Measurements from ENCODE around the gene C2. TPM values are rescaled to one million over a fixed set of nuclear protein-coding genes. Genes with fewer than 3 reads are reported as not detected.
"Not testable (repeated sequence)": the region's sequence is repeated elsewhere in the genome, so short reads cannot be mapped to it uniquely, and the experiment has no call there.

The C2 gene
- total and polyA plus RNA-seq, 5 experiments from 2014 or later = 3.8 to 4.3 TPM; not detected in 3

GRCh38 chr6:31972709-31973350 is 45.3 kb downstream of the C2 start:
- no peaks in the 10 kb centered on the region for H3K9me3 Mint-ChIP-seq
- H3K4me1 Mint-ChIP-seq = peaks cover 24 to 47% (median 39%) of the 10 kb centered on the region in 4 donors
- ATAC-seq = no peak
- H3K4me3 Mint-ChIP-seq = peak overlapping the region; percentile 94 to 99 (median 98)
- peak in 1 of 10 donors; percentile 16 for DNase-seq
- peak overlapping the region; percentile 97 to 100 (median 100) for H3K27ac Mint-ChIP-seq
- POLR2A ChIA-PET = interaction anchor here (0.9 to 5.6 kb wide), 10 partner anchors 13 to 431 kb away, joined by 3 to 119 read pairs (median 6); partner anchors contain the start of genes ABHD16A, BAG6, DDAH2 and DDX39B
- H3K36me3 Mint-ChIP-seq = peaks cover 0 to 24% (median 0%) of the 10 kb centered on the region in 3 donors
- peaks cover 0 to 4% (median 0%) of the 10 kb centered on the region in 5 donors for H3K27me3 Mint-ChIP-seq

GRCh38 chr6:31976065-31976464 is 48.5 kb downstream of the C2 start:
- Mint-ChIP-seq H3K36me3 (peaks cover 0 to 10% (median 0%) of the 10 kb centered on the region in 3 donors), H3K4me1 (peaks cover 25 to 50% (median 32%) of the 10 kb centered on the region in 4 donors)
- H3K4me3 Mint-ChIP-seq, POLR2A ChIA-PET, H3K27ac Mint-ChIP-seq, H3K9me3 Mint-ChIP-seq, H3K27me3 Mint-ChIP-seq, ATAC-seq: not testable (repeated sequence)
- peak in 2 of 10 donors; percentile 15 to 55 for DNase-seq

GRCh38 chr6:31977816-31978431 is 50.4 kb downstream of the C2 start:
- H3K4me3 Mint-ChIP-seq = no peak overlapping the region
- ATAC-seq (no peak), DNase-seq (peak in 1 of 10 donors; percentile 19)
- H3K9me3 Mint-ChIP-seq = no peaks in the 10 kb centered on the region
- no peaks in the 10 kb centered on the region for H3K27me3 Mint-ChIP-seq
- H3K36me3 Mint-ChIP-seq = peaks cover 0 to 8% (median 0%) of the 10 kb centered on the region in 3 donors
- peak overlapping the region in 4 of 10 donors; percentile 17 to 70 (median 45) for H3K27ac Mint-ChIP-seq
- POLR2A ChIA-PET = interaction anchor here (0.7 kb wide), 1 partner anchor 130 kb away, joined by 3 read pairs; no protein-coding TSS in a partner anchor
- peaks cover 14 to 35% (median 23%) of the 10 kb centered on the region in 4 donors for H3K4me1 Mint-ChIP-seq

GRCh38 chr6:31978831-31979230 is 51.3 kb downstream of the C2 start:
- no peak for ATAC-seq

GRCh38 chr6:31979238-31979898 is 51.9 kb downstream of the C2 start:
- DNase-seq = peak in 1 of 10 donors; percentile 9
- Mint-ChIP-seq H3K27me3 (no peaks in the 10 kb centered on the region), H3K36me3 (peaks cover 0 to 6% (median 0%) of the 10 kb centered on the region in 3 donors), H3K4me1 (peaks cover 5 to 23% (median 14%) of the 10 kb centered on the region in 4 donors), H3K4me3 (peak overlapping the region in 5 of 10 donors; percentile 4 to 56 (median 43)), H3K9me3 (no peaks in the 10 kb centered on the region), H3K27ac (peak overlapping the region; percentile 23 to 95 (median 88))
- POLR2A ChIA-PET = interaction anchor here (0.6 to 0.9 kb wide), 2 partner anchors 82 to 773 kb away, joined by 4 read pairs; partner anchors contain the start of gene EHMT2
- peak in 1 of 2 donors; percentile 48 for ATAC-seq

More at GRCh38 chr6:31978831-31979230, 51.3 kb downstream of the C2 start:
- peaks cover 5 to 27% (median 16%) of the 10 kb centered on the region in 4 donors for H3K4me1 Mint-ChIP-seq
- POLR2A ChIA-PET = no interaction called here
- H3K9me3 Mint-ChIP-seq = no peaks in the 10 kb centered on the region
- peaks cover 0 to 8% (median 0%) of the 10 kb centered on the region in 3 donors for H3K36me3 Mint-ChIP-seq
- H3K27me3 Mint-ChIP-seq = no peaks in the 10 kb centered on the region
- peak in 2 of 10 donors; percentile 12 to 31 for DNase-seq
- peak overlapping the region; percentile 32 to 95 (median 87) for H3K27ac Mint-ChIP-seq
- H3K4me3 Mint-ChIP-seq = peak overlapping the region in 6 of 10 donors; percentile 3 to 69 (median 47)

GRCh38 chr6:31980195-31980876 is 52.8 kb downstream of the C2 start:
- Mint-ChIP-seq H3K27ac (peak overlapping the region in 9 of 10 donors; percentile 20 to 95 (median 86)), H3K4me1 (peaks cover 2 to 20% (median 14%) of the 10 kb centered on the region in 4 donors)
- not testable (repeated sequence) for ATAC-seq, H3K4me3 Mint-ChIP-seq, H3K36me3 Mint-ChIP-seq, H3K27me3 Mint-ChIP-seq, H3K9me3 Mint-ChIP-seq
- POLR2A ChIA-PET = interaction anchor here (0.6 to 0.9 kb wide), 2 partner anchors 83 to 774 kb away, joined by 4 read pairs; partner anchors contain the start of gene EHMT2
- peak in 1 of 10 donors; percentile 42 for DNase-seq

GRCh38 chr6:31980998-31981397 is 53.5 kb downstream of the C2 start:
- H3K27ac Mint-ChIP-seq, DNase-seq, POLR2A ChIA-PET, H3K4me3 Mint-ChIP-seq, H3K36me3 Mint-ChIP-seq, H3K27me3 Mint-ChIP-seq, H3K9me3 Mint-ChIP-seq, ATAC-seq: not testable (repeated sequence)
- peaks cover 2 to 19% (median 14%) of the 10 kb centered on the region in 4 donors for H3K4me1 Mint-ChIP-seq

GRCh38 chr6:31981744-31982143 is 54.2 kb downstream of the C2 start, which contains the start of gene C4A:
Gene C4A, plus strand, starts transcription at chr6:31982057. Its CDS starts 51 bp downstream, at chr6:31982108.
- H3K36me3 Mint-ChIP-seq, H3K27ac Mint-ChIP-seq, H3K4me3 Mint-ChIP-seq, DNase-seq, H3K27me3 Mint-ChIP-seq, H3K9me3 Mint-ChIP-seq, ATAC-seq, POLR2A ChIA-PET: not testable (repeated sequence)
- H3K4me1 Mint-ChIP-seq = peaks cover 2 to 19% (median 14%) of the 10 kb centered on the region in 4 donors

- H3K27me3 Mint-ChIP-seq, POLR2A ChIA-PET, ATAC-seq, H3K9me3 Mint-ChIP-seq, H3K27ac Mint-ChIP-seq, H3K4me1 Mint-ChIP-seq, H3K36me3 Mint-ChIP-seq, DNase-seq, H3K4me3 Mint-ChIP-seq: not testable (repeated sequence)
Measured at GRCh38 chr6:31989363-31989762, 61.8 kb downstream of the C2 start.

- ATAC-seq, H3K4me1 Mint-ChIP-seq: not testable (repeated sequence)
Measured at GRCh38 chr6:31994421-31994820, 66.9 kb downstream of the C2 start.

More at GRCh38 chr6:31994421-31994820, 66.9 kb downstream of the C2 start:
- H3K4me3 Mint-ChIP-seq, H3K9me3 Mint-ChIP-seq, H3K27me3 Mint-ChIP-seq, H3K27ac Mint-ChIP-seq, POLR2A ChIA-PET, H3K36me3 Mint-ChIP-seq: not testable (repeated sequence)
- peak in 1 of 10 donors; percentile 23 for DNase-seq
